Thoracic aorta endothelial cell (primary cell): ENCODE data around the gene FOXF1. TPM values are rescaled to one million over a fixed set of nuclear protein-coding genes. Genes with fewer than 3 reads are reported as not detected.

Experiments used
- total RNA-seq: library from RNA; depleted of rRNA; stranded (reverse); fragments of >200 nt; gene quantifications from 2 replicates; pipeline ENCODE4 v1.2.3, GENCODE V29; 2012

Gene FOXF1
- 0.07 and 0.13 TPM in 2 replicates for total RNA-seq

GRCh38 chr16:86510465-86511261 is at the start of gene FOXF1:
Gene FOXF1, plus strand, starts transcription at chr16:86510527. Its CDS starts 43 bp downstream, at chr16:86510570.

GRCh38 chr16:86554917-86555703 is 44.8 kb downstream of the FOXF1 start, which contains the start of gene MTHFSD:
Gene MTHFSD, minus strand, starts transcription at chr16:86555235. Its CDS starts 51 bp downstream, at chr16:86555184.

Other genes with a start within 250 kb of the FOXF1 start
- 12.8 and 21.0 TPM in 2 replicates for gene MTHFSD, start 44.7 kb downstream of the FOXF1 start, total RNA-seq
- 4.1 and 5.7 TPM in 2 replicates for gene FOXC2, start 56.3 kb downstream of the FOXF1 start, total RNA-seq
- gene FOXL1, start 68.0 kb downstream of the FOXF1 start, total RNA-seq = 2.0 and 4.2 TPM in 2 replicates